NB4 (cell line): Measurements from ENCODE around the gene RNF40.

Experiments used
- DNase-seq: peaks from one replicate; pipeline ENCODE4 v3.0.0; 2010; ENCODE audit warnings: low read depth
- H3K4me3 ChIP-seq: one replicate; pipeline ENCODE4 v1.5.1; 2011; ENCODE audit warnings: mild to moderate bottlenecking, low read depth, low read length, moderate library complexity
- MYC ChIP-seq: IDR thresholded peaks from 2 replicates; pipeline ENCODE4 v1.6.1; 2011; ENCODE audit warnings: low read depth, low read length
- POLR2A ChIP-seq: IDR thresholded peaks from 2 replicates; pipeline ENCODE4 v1.6.1; 2011; ENCODE audit warnings: mild to moderate bottlenecking; ENCODE audit not compliant: insufficient read length; ENCODE audit errors: extremely low read depth
- TF ChIP-seq, protein P1 (sequence below): IDR thresholded peaks from one replicate; pipeline ENCODE4 v1.5.1; 2012; ENCODE audit warnings: low read depth, low read length
- TF ChIP-seq, protein P2 (sequence below): IDR thresholded peaks from 2 replicates; pipeline ENCODE4 v1.6.1; 2011; ENCODE audit warnings: low read depth, low read length

RNF40 gene

DNA sequence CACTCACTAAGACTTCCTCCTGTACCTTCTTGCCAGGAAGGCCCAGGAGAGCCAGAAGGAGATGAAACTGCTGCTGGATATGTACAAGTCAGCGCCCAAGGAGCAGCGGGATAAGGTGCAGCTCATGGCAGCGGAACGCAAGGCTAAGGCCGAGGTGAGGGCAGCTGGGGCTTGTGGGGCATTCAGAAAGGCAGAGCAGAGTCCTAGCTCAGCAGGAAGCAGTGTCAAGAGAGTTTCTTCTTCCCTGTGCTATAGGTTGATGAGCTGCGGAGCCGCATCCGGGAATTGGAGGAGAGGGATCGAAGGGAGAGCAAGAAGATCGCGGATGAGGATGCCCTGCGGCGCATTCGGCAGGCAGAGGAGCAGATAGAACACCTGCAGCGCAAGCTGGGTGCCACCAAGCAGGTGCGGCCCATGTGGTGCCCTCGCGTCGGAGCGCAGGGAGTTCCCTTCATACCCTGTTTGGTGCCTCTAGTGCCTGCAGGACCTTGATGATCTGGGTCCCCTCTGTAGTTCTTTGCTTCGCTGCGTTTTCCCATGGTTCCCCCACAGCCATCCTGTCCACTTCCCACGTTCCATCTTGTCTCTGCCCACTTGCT is 6.6 kb downstream of the RNF40 start:
- H3K4me3 ChIP-seq, result no peak overlapping the region
- no peak for DNase-seq
- TF ChIP-seq, protein P1, sequence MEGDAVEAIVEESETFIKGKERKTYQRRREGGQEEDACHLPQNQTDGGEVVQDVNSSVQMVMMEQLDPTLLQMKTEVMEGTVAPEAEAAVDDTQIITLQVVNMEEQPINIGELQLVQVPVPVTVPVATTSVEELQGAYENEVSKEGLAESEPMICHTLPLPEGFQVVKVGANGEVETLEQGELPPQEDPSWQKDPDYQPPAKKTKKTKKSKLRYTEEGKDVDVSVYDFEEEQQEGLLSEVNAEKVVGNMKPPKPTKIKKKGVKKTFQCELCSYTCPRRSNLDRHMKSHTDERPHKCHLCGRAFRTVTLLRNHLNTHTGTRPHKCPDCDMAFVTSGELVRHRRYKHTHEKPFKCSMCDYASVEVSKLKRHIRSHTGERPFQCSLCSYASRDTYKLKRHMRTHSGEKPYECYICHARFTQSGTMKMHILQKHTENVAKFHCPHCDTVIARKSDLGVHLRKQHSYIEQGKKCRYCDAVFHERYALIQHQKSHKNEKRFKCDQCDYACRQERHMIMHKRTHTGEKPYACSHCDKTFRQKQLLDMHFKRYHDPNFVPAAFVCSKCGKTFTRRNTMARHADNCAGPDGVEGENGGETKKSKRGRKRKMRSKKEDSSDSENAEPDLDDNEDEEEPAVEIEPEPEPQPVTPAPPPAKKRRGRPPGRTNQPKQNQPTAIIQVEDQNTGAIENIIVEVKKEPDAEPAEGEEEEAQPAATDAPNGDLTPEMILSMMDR, result no peak
- TF ChIP-seq MYC (no peak), POLR2A (no peak)
- TF ChIP-seq, protein P2, sequence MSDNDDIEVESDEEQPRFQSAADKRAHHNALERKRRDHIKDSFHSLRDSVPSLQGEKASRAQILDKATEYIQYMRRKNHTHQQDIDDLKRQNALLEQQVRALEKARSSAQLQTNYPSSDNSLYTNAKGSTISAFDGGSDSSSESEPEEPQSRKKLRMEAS, result no peak

DNA sequence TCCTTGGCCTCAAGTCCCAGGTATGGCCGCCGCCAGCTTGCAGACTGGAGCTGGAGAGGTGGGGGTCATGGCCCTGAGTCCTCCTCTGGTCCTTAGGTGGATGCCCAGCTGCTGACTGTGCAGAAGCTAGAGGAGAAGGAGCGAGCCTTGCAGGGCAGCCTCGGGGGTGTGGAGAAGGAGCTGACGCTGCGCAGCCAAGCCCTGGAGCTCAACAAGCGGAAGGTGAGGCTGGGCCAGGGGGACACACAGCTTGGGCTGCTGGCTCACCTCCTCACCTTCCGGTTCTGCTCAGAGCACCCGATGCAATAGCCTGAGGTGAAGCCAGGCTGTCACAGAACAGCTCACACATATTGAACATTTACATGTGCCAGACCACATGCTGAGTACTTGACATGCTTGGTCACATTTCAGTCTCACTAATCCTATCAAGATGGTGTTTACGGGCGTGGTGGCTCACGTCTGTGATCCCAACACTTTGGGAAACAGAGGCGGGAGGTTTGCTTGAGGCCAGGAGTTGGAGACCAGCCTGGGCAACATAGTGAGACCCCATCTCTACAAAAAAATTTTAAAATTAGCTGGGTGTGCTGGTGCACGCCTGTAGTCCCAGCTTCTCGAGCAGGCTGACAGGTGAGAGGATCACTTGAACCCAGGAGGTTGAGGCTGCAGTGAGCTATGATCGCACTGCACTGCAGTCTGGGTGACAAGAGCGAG is 7.4 kb downstream of the RNF40 start:
- DNase-seq, result no peak
- no peak overlapping the region for H3K4me3 ChIP-seq
- TF ChIP-seq, protein P2, result no peak

DNA sequence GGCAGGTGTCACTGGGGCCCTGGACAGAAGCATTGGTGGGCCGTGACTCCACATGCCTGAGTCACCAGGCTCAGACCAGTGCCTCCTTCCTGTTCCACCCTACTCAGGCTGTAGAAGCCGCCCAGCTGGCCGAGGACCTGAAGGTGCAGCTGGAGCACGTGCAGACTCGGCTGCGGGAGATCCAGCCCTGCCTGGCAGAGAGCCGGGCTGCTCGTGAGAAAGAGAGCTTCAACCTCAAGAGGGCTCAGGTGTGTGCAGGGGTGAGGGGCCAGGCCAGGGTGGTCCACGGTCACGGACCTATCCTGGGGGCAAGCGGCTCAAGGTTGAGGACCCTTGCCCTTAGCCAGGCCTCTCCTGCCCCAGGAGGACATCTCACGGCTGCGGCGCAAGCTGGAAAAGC is 9.6 kb downstream of the RNF40 start:
- TF ChIP-seq POLR2A, result no peak
- TF ChIP-seq, protein P1, result no peak
- TF ChIP-seq, protein P2, result no peak
- no peak for TF ChIP-seq MYC
- no peak overlapping the region for H3K4me3 ChIP-seq
- DNase-seq, result no peak

DNA sequence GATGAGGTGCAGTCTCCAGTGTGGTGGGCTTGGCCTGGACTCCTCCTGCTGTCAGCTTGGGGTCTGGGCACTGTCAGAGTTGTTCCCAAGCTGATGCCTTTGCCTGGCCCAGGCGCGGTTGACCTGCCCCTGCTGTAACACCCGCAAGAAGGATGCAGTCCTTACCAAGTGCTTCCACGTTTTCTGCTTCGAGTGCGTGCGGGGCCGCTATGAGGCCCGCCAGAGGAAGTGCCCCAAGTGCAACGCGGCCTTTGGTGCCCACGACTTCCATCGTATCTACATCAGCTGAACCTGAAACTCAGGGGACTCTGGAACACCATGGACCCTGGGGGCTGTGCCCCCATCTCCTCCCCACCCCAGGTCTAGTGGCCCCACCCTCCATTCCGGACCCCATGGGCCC is 11.7 kb downstream of the RNF40 start:
- TF ChIP-seq POLR2A (no peak), MYC (no peak)
- TF ChIP-seq, protein P2, result no peak
- TF ChIP-seq, protein P1, result no peak
- DNase-seq, result no peak

DNA sequence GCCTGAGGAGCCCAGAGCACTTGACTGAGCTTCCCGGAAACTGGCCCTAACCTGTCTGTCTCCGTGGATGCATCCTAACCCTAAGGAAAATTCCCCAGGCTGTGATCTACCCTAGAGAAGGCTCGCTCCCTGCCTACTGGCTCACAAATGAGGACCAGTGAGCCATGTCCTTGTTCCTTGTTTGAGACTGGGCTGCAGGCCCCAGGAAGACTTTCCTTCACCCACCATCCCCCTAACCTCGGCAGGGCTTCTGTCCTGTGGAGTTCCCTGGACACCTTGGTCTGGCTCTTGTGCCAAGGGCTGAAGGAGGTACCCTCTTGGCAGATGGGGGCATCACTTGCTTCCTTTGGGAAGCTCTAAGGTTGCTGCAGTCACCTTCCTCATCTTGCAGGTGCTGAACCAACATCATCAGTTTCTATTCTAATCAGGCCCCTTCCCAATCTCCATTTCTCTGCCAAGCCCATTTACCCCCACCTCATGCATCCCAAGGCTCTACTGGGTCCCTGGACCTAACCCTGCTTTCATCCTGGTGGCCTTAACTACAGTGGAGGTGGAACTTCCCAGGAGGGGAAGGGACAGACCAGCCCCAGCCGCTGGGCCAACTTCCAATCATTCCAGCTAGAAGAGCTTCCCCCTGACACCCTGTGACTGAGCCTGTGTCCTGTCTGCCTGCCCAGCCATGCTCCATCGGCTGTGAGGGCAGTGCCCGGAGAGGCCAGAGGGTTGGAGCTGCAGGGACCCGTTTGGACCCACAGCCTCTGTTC is 12.4 kb downstream of the RNF40 start:
- peak overlapping the region; percentile 77 for H3K4me3 ChIP-seq
- TF ChIP-seq, protein P1, result no peak
- peak; percentile 14 for TF ChIP-seq POLR2A
- TF ChIP-seq, protein P2, result no peak
- no peak for DNase-seq

More for the DNA sequence above, 11.7 kb downstream of the RNF40 start:
- H3K4me3 ChIP-seq, result no peak overlapping the region

DNA sequence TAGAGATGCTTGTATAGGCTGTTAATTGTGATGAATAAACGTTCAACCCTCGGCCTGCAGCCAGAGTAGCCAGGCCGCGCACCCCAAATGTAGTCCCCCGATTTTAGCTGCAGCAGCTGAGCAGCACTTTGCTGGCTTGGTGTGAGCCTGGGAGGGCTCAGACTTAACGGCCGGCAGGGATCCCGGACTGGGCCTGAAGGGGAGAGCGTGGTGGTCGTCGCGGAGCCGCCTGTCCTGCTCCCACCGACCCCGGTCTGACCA is 12.9 kb downstream of the RNF40 start:
- DNase-seq, result no peak
- TF ChIP-seq MYC, result no peak
- TF ChIP-seq, protein P1, result no peak
- no peak for TF ChIP-seq POLR2A
- TF ChIP-seq, protein P2, result no peak
- H3K4me3 ChIP-seq, result peak overlapping the region; percentile 77
